Naive B cell (primary cell): ENCODE data around the gene TMEM244. TPM values are rescaled to one million over a fixed set of nuclear protein-coding genes. Genes with fewer than 3 reads are reported as not detected.
"Not testable (repeated sequence)": the region's sequence is repeated elsewhere in the genome, so short reads cannot be mapped to it uniquely, and the experiment has no call there.

ENCODE experiments used
- ATAC-seq, 2 donors: fragments of 150-1000 bp; cut with Tn5 transposase; 2 replicates each; pipeline ENCODE4 v1.10.0; 2021; ENCODE audit warnings: low read depth in 2 of 2, mild to moderate bottlenecking in 2 of 2, moderate library complexity in 2 of 2
- DNase-seq: peaks from one replicate; pipeline ENCODE4 v3.0.0; 2022
- H3K27ac Mint-ChIP-seq, 6 donors: one replicate each; pipeline ENCODE4 v1.8.0; 2020 to 2022; ENCODE audit warnings: mild to moderate bottlenecking in 6 of 6, mixed read lengths in 6 of 6, moderate library complexity in 5 of 6, inconsistent platforms in 2 of 6
- H3K27me3 Mint-ChIP-seq, 3 donors: one replicate each; pipeline ENCODE4 v1.8.0; 2021 to 2022; ENCODE audit warnings: mixed read lengths in 3 of 3, mild to moderate bottlenecking in 1 of 3
- H3K36me3 Mint-ChIP-seq, 2 donors: one replicate each; pipeline ENCODE4 v1.8.0; 2020 to 2022; ENCODE audit warnings: mixed read lengths in 2 of 2, inconsistent platforms in 1 of 2, mild to moderate bottlenecking in 1 of 2
- H3K4me1 Mint-ChIP-seq, 3 donors: one replicate each; pipeline ENCODE4 v1.8.0; 2020 to 2022; ENCODE audit warnings: mixed read lengths in 3 of 3, inconsistent platforms in 1 of 3, mild to moderate bottlenecking in 1 of 3, moderate library complexity in 1 of 3
- H3K4me3 Mint-ChIP-seq, 8 donors: one replicate each; pipeline ENCODE4 v1.8.0; 2020 to 2022; ENCODE audit warnings: mild to moderate bottlenecking in 8 of 8, mixed read lengths in 8 of 8, moderate library complexity in 8 of 8, inconsistent platforms in 2 of 8
- H3K9me3 Mint-ChIP-seq, 7 donors: one replicate each; pipeline ENCODE4 v1.8.0; 2020 to 2022; ENCODE audit warnings: mixed read lengths in 7 of 7, mild to moderate bottlenecking in 5 of 7, inconsistent platforms in 2 of 7, moderate library complexity in 1 of 7
- polyA plus RNA-seq, 6 donors: library from polyadenylated mRNA; unstranded; fragments of 300-500 nt; fragmentation: Illumina TruSeq; gene quantifications; one replicate each; pipeline ENCODE4 v1.2.3, GENCODE V29; 2021; ENCODE audit warnings: low read depth in 6 of 6

TMEM244 gene
- polyA plus RNA-seq, 6 donors from 2014 or later: not detected

- no peak overlapping the region for H3K4me3 Mint-ChIP-seq
- H3K27me3 Mint-ChIP-seq: no peaks in the 10 kb centered on the region
- no peak for ATAC-seq
- H3K27ac Mint-ChIP-seq: no peak overlapping the region
- DNase-seq: no peak
- no peaks in the 10 kb centered on the region for H3K4me1 Mint-ChIP-seq
- no peaks in the 10 kb centered on the region for H3K36me3 Mint-ChIP-seq
- H3K9me3 Mint-ChIP-seq: peaks cover 0 to 13% (median 0%) of the 10 kb centered on the region in 7 donors
Measured at GRCh38 chr6:129859524-129859923, 1.6 kb downstream of the TMEM244 start.

- no peaks in the 10 kb centered on the region for H3K36me3 Mint-ChIP-seq
- no peaks in the 10 kb centered on the region for H3K4me1 Mint-ChIP-seq
- no peak overlapping the region for H3K4me3 Mint-ChIP-seq
- H3K9me3 Mint-ChIP-seq: peaks cover 0 to 13% (median 0%) of the 10 kb centered on the region in 7 donors
- no peak for ATAC-seq
- H3K27me3 Mint-ChIP-seq: peaks cover 0 to 7% (median 0%) of the 10 kb centered on the region in 3 donors
- no peak for DNase-seq
- H3K27ac Mint-ChIP-seq: no peak overlapping the region
Measured at GRCh38 chr6:129857838-129858237, 3.3 kb downstream of the TMEM244 start.

GRCh38 chr6:129853996-129854711, 7.0 kb downstream of the TMEM244 start:
- DNase-seq (no peak), ATAC-seq (no peak)
- peaks cover 0 to 13% (median 0%) of the 10 kb centered on the region in 7 donors for H3K9me3 Mint-ChIP-seq
- H3K4me3 Mint-ChIP-seq: no peak overlapping the region
- H3K36me3 Mint-ChIP-seq: no peaks in the 10 kb centered on the region
- H3K27me3 Mint-ChIP-seq: peaks cover 0 to 21% (median 0%) of the 10 kb centered on the region in 3 donors
- no peaks in the 10 kb centered on the region for H3K4me1 Mint-ChIP-seq
- no peak overlapping the region for H3K27ac Mint-ChIP-seq

GRCh38 chr6:129852257-129852858, 8.8 kb downstream of the TMEM244 start:
- no peak for ATAC-seq
- Mint-ChIP-seq H3K36me3 (no peaks in the 10 kb centered on the region), H3K27me3 (peaks cover 0 to 30% (median 10%) of the 10 kb centered on the region in 3 donors), H3K27ac (no peak overlapping the region), H3K9me3 (peaks cover 0 to 6% (median 0%) of the 10 kb centered on the region in 7 donors), H3K4me3 (no peak overlapping the region), H3K4me1 (no peaks in the 10 kb centered on the region)
- DNase-seq: no peak

DNA sequence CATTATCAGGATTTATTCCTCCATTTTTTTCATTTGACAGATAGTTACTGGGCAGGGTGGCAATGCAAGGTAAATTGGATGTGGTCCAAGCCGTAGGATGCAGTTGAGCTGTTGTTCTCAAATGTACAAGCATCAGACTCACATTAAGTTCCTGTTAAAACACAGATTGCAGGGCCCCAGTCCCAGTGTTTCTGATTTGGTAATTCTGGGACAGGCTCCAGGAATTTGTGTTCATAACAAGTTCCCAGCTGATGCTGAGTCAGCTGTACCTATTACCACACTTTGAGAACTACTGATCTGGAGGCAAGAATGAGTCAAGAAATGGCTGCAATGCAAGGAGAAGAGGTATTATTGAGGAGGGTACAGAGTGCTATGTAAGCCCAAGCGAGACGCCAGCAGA, 11.7 kb downstream of the TMEM244 start:
- Mint-ChIP-seq H3K27ac (no peak overlapping the region), H3K4me1 (no peaks in the 10 kb centered on the region), H3K27me3 (peaks cover 0 to 30% (median 13%) of the 10 kb centered on the region in 3 donors), H3K9me3 (no peaks in the 10 kb centered on the region), H3K4me3 (no peak overlapping the region), H3K36me3 (no peaks in the 10 kb centered on the region)
- ATAC-seq (no peak), DNase-seq (no peak)

- no peaks in the 10 kb centered on the region for H3K36me3 Mint-ChIP-seq
- H3K4me1 Mint-ChIP-seq: no peaks in the 10 kb centered on the region
- peaks cover 0 to 24% (median 13%) of the 10 kb centered on the region in 3 donors for H3K27me3 Mint-ChIP-seq
- no peak overlapping the region for H3K4me3 Mint-ChIP-seq
- DNase-seq (no peak), ATAC-seq (no peak)
- H3K9me3 Mint-ChIP-seq: no peaks in the 10 kb centered on the region
- H3K27ac Mint-ChIP-seq: no peak overlapping the region
Measured at GRCh38 chr6:129846761-129847160, 14.4 kb downstream of the TMEM244 start.

- Mint-ChIP-seq H3K36me3 (no peaks in the 10 kb centered on the region), H3K27me3 (peaks cover 0 to 26% (median 13%) of the 10 kb centered on the region in 3 donors), H3K4me1 (no peaks in the 10 kb centered on the region), H3K9me3 (no peaks in the 10 kb centered on the region), H3K4me3 (no peak overlapping the region), H3K27ac (no peak overlapping the region)
- DNase-seq (no peak), ATAC-seq (no peak)
Measured at GRCh38 chr6:129845696-129846095, 15.4 kb downstream of the TMEM244 start.

DNA sequence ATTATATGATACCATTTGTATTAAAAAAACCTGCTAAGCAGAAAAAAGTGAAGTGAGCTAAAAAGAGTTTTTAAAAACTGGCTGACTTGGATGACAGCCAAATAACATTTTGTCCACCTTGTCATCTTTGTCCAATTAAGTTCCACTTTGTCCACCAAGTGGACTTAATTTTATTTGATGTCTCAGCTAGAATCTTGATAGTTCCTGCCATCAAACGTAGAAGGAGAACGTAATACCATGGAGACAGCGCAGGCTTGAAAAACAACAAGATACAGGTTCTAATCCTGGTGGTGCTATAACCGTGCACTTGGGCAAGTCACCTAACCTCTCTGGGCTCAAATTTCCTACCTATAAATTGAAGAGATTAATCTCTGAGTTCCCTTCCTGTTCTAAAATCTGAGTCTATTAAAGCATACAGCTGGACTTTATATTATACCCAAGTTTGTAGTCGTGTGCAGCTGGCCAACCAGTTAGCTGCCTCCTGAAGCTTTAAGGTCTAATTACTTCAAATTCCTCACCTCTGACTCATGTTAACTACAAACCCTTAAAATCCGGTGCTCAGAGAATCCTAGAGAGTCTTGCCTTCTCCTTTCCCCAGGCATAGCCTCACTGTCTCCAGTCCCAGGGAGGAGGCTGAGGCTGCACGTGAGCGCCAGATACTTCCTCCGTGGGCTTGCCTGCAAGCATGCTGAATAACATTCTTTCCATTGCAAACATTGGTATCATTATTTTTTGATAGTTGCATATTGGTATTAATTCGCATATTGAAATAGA, 16.8 kb downstream of the TMEM244 start:
- H3K36me3 Mint-ChIP-seq: no peaks in the 10 kb centered on the region
- H3K9me3 Mint-ChIP-seq: no peaks in the 10 kb centered on the region
- H3K27me3 Mint-ChIP-seq: peaks cover 0 to 21% (median 18%) of the 10 kb centered on the region in 3 donors
- H3K4me3 Mint-ChIP-seq: no peak overlapping the region
- no peak overlapping the region for H3K27ac Mint-ChIP-seq
- no peak for ATAC-seq
- H3K4me1 Mint-ChIP-seq: no peaks in the 10 kb centered on the region
- DNase-seq: no peak

GRCh38 chr6:129843573-129843972, 17.5 kb downstream of the TMEM244 start:
- DNase-seq (no peak), ATAC-seq (no peak)
- no peaks in the 10 kb centered on the region for H3K9me3 Mint-ChIP-seq
- no peak overlapping the region for H3K4me3 Mint-ChIP-seq
- H3K27me3 Mint-ChIP-seq: peaks cover 0 to 21% (median 18%) of the 10 kb centered on the region in 3 donors
- H3K27ac Mint-ChIP-seq: no peak overlapping the region
- no peaks in the 10 kb centered on the region for H3K36me3 Mint-ChIP-seq
- H3K4me1 Mint-ChIP-seq: no peaks in the 10 kb centered on the region

- ATAC-seq: no peak
- H3K4me3 Mint-ChIP-seq: no peak overlapping the region
- H3K9me3 Mint-ChIP-seq: peaks cover 0 to 4% (median 0%) of the 10 kb centered on the region in 7 donors
- H3K27ac Mint-ChIP-seq: no peak overlapping the region
- no peak for DNase-seq
- H3K4me1 Mint-ChIP-seq: no peaks in the 10 kb centered on the region
- H3K27me3 Mint-ChIP-seq: peaks cover 0 to 21% (median 13%) of the 10 kb centered on the region in 3 donors
- H3K36me3 Mint-ChIP-seq: no peaks in the 10 kb centered on the region
Measured at GRCh38 chr6:129842881-129843409, 18.2 kb downstream of the TMEM244 start.

DNA sequence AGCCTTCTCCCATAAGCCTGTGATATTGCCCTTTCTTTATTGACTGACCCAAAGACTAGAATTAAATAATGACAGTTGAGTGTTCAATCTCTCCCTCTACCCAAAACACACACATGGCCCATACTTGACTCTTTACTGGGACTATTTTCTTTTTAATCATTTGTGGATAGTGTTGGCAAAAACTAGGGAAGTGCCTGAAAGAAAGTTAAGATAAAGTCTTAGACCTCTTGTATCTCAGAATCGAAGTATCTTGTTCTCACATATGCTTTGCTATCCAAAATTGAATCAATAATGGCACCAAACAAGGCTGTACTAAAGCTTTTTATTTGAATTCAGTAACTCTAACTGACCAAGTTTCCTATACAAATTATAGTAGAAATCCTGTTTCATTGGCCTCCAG, 19.0 kb downstream of the TMEM244 start:
- Mint-ChIP-seq H3K9me3 (peaks cover 0 to 12% (median 0%) of the 10 kb centered on the region in 7 donors), H3K27ac (no peak overlapping the region), H3K4me1 (no peaks in the 10 kb centered on the region), H3K27me3 (peaks cover 0 to 15% (median 9%) of the 10 kb centered on the region in 3 donors), H3K4me3 (no peak overlapping the region), H3K36me3 (no peaks in the 10 kb centered on the region)
- no peak for DNase-seq
- no peak for ATAC-seq

GRCh38 chr6:129839562-129839961, 21.6 kb downstream of the TMEM244 start:
- H3K4me3 Mint-ChIP-seq, H3K36me3 Mint-ChIP-seq, ATAC-seq, DNase-seq, H3K27ac Mint-ChIP-seq, H3K4me1 Mint-ChIP-seq: not testable (repeated sequence)
- peaks cover 0 to 20% (median 0%) of the 10 kb centered on the region in 7 donors for H3K9me3 Mint-ChIP-seq
- peaks cover 2 to 21% (median 9%) of the 10 kb centered on the region in 3 donors for H3K27me3 Mint-ChIP-seq

DNA sequence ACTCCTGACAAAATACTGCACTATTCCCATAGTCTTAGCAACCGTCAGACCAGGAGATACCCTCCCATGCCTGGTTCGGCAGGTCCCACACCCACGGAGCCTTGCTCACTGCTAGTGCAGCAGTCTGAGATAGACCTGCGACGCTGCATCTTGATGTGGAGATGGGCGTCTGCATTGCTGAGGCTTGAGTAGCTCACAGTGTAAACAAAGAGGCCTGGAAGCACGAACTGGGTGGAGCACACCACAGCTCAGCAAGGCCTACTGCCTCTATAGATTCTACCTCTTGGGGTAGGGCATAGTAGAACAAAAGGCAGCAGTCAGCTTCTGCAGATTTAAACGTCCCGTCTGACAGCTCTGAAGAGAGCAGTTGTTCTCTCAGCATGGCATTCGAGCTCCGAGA, 25.4 kb downstream of the TMEM244 start:
- no peak overlapping the region for H3K27ac Mint-ChIP-seq
- ATAC-seq (no peak), DNase-seq (no peak)
- H3K36me3 Mint-ChIP-seq: no peaks in the 10 kb centered on the region
- peaks cover 0 to 20% (median 0%) of the 10 kb centered on the region in 7 donors for H3K9me3 Mint-ChIP-seq
- no peaks in the 10 kb centered on the region for H3K4me1 Mint-ChIP-seq
- H3K4me3 Mint-ChIP-seq: no peak overlapping the region
- H3K27me3 Mint-ChIP-seq: peaks cover 0 to 21% (median 5%) of the 10 kb centered on the region in 3 donors
